Loucy (cell line): Measurements from ENCODE around the gene PKNOX2.

Experiments used
- H2AFZ ChIP-seq: fragments of 200-600 bp; sonication (generic); 2 replicates; pipeline ENCODE4 v1.6.0; 2016; ENCODE audit warnings: antibody characterized with exemption, mild to moderate bottlenecking, low read length, moderate library complexity
- H3F3A ChIP-seq: fragments of 200-600 bp; 2 replicates; pipeline ENCODE4 v1.6.0; 2016; ENCODE audit warnings: antibody characterized with exemption, low read depth, mild to moderate bottlenecking
- H3K27me3 ChIP-seq: fragments of 200-600 bp; sonication (generic); 2 replicates; pipeline ENCODE4 v1.6.1; 2014; ENCODE audit warnings: low read length, mild to moderate bottlenecking; ENCODE audit not compliant: insufficient read depth, poor library complexity, severe bottlenecking
- H3K36me3 ChIP-seq: fragments of 200-600 bp; sonication (generic); 2 replicates; pipeline ENCODE4 v1.6.1; 2016; ENCODE audit warnings: low read length; ENCODE audit not compliant: insufficient read depth
- H3K4me1 ChIP-seq: fragments of 200-600 bp; sonication (generic); 2 replicates; pipeline ENCODE4 v1.5.1; 2014; ENCODE audit warnings: low read length, mild to moderate bottlenecking; ENCODE audit not compliant: insufficient read depth, poor library complexity, severe bottlenecking
- H3K4me2 ChIP-seq: fragments of 200-600 bp; sonication (generic); 2 replicates; pipeline ENCODE4 v1.6.0; 2014; ENCODE audit warnings: antibody characterized with exemption, low read length, low read depth, mild to moderate bottlenecking; ENCODE audit not compliant: poor library complexity, severe bottlenecking
- H3K4me3 ChIP-seq: fragments of 200-600 bp; sonication (generic); 2 replicates; pipeline ENCODE4 v1.5.1; 2014; ENCODE audit warnings: low read length, mild to moderate bottlenecking, mixed read lengths; ENCODE audit not compliant: poor library complexity, severe bottlenecking
- H3K79me2 ChIP-seq: fragments of 200-600 bp; sonication (generic); 2 replicates; pipeline ENCODE4 v1.6.1; 2014; ENCODE audit warnings: low read length; ENCODE audit not compliant: insufficient read depth
- H3K9ac ChIP-seq: fragments of 200-600 bp; sonication (generic); 2 replicates; pipeline ENCODE4 v1.6.0; 2014; ENCODE audit warnings: mild to moderate bottlenecking, low read depth, low read length, moderate library complexity; ENCODE audit not compliant: poor library complexity, severe bottlenecking
- H3K9me2 ChIP-seq: fragments of 200-600 bp; sonication (generic); replicated peaks from 2 replicates; pipeline ENCODE4 v1.6.1; 2016; ENCODE audit warnings: low read depth, low read length, mixed read lengths
- H3K9me3 ChIP-seq: fragments of 200-600 bp; sonication (generic); 2 replicates; pipeline ENCODE4 v1.6.1; 2014; ENCODE audit warnings: mild to moderate bottlenecking, antibody characterized with exemption, low read length, low read depth; ENCODE audit not compliant: insufficient read depth
- H4K20me1 ChIP-seq: fragments of 200-600 bp; sonication (generic); 2 replicates; pipeline ENCODE4 v1.6.0; 2014; ENCODE audit warnings: antibody characterized with exemption, low read length, mild to moderate bottlenecking; ENCODE audit not compliant: insufficient read depth, poor library complexity, severe bottlenecking
- CTCF ChIP-seq: fragments of 200-600 bp; sonication (generic); conservative IDR thresholded peaks from 2 replicates; pipeline ENCODE4 v1.5.1; 2014; ENCODE audit warnings: mild to moderate bottlenecking, antibody characterized with exemption, low read length
- EZH2phosphoT487 ChIP-seq: fragments of 200-600 bp; IDR thresholded peaks from 2 replicates; pipeline ENCODE4 v1.6.1; 2018; ENCODE audit warnings: antibody characterized with exemption, mild to moderate bottlenecking, moderate library complexity, borderline replicate concordance

The PKNOX2 gene

GRCh38 chr11:125460275-125460674 is 295.7 kb downstream of the PKNOX2 start:
- H3K4me3 ChIP-seq: no peak overlapping the region
- no peaks in the 10 kb centered on the region for H3F3A ChIP-seq
- no peak for TF ChIP-seq CTCF
- TF ChIP-seq EZH2phosphoT487: no peak
- H3K36me3 ChIP-seq: no peaks in the 10 kb centered on the region
- no peaks in the 10 kb centered on the region for H3K9me2 ChIP-seq
- no peaks in the 10 kb centered on the region for H3K9me3 ChIP-seq
- no peaks in the 10 kb centered on the region for H4K20me1 ChIP-seq
- no peak overlapping the region for H2AFZ ChIP-seq
- no peak overlapping the region for H3K4me2 ChIP-seq
- H3K4me1 ChIP-seq: no peaks in the 10 kb centered on the region
- no peaks in the 10 kb centered on the region for H3K79me2 ChIP-seq
- no peak overlapping the region for H3K9ac ChIP-seq
- H3K27me3 ChIP-seq: no peaks in the 10 kb centered on the region

- no peak overlapping the region for H2AFZ ChIP-seq
- H3K9me2 ChIP-seq: no peaks in the 10 kb centered on the region
These were observed 299.2 kb downstream of the PKNOX2 start for GRCh38 chr11:125463590-125464269.

GRCh38 chr11:125464270-125464662 is 299.7 kb downstream of the PKNOX2 start:
- no peaks in the 10 kb centered on the region for H3K9me2 ChIP-seq
- no peaks in the 10 kb centered on the region for H3F3A ChIP-seq
- H2AFZ ChIP-seq: no peak overlapping the region
- H3K4me1 ChIP-seq: no peaks in the 10 kb centered on the region
- no peaks in the 10 kb centered on the region for H3K27me3 ChIP-seq
- H3K9ac ChIP-seq: no peak overlapping the region
- H3K9me3 ChIP-seq: no peaks in the 10 kb centered on the region
- H3K36me3 ChIP-seq: no peaks in the 10 kb centered on the region
- no peaks in the 10 kb centered on the region for H4K20me1 ChIP-seq
- H3K4me3 ChIP-seq: no peak overlapping the region
- TF ChIP-seq EZH2phosphoT487 (no peak), CTCF (no peak)
- H3K79me2 ChIP-seq: no peaks in the 10 kb centered on the region
- H3K4me2 ChIP-seq: no peak overlapping the region

More at GRCh38 chr11:125463590-125464269, 299.2 kb downstream of the PKNOX2 start:
- H3K4me3 ChIP-seq: no peak overlapping the region
- no peaks in the 10 kb centered on the region for H4K20me1 ChIP-seq
- no peaks in the 10 kb centered on the region for H3F3A ChIP-seq
- no peaks in the 10 kb centered on the region for H3K36me3 ChIP-seq
- no peak overlapping the region for H3K4me2 ChIP-seq
- TF ChIP-seq EZH2phosphoT487: no peak
- no peak for TF ChIP-seq CTCF
- no peaks in the 10 kb centered on the region for H3K9me3 ChIP-seq
- no peaks in the 10 kb centered on the region for H3K27me3 ChIP-seq
- no peaks in the 10 kb centered on the region for H3K4me1 ChIP-seq
- no peak overlapping the region for H3K9ac ChIP-seq
- H3K79me2 ChIP-seq: no peaks in the 10 kb centered on the region
